B cell (primary cell): ENCODE measurements around the gene PHF12. TPM values are rescaled to one million over a fixed set of nuclear protein-coding genes. Genes with fewer than 3 reads are reported as not detected.

Source experiments
- ATAC-seq: fragments of 200-7000 bp; cut with Tn5 transposase; one replicate; pipeline ENCODE4 v1.10.0; 2021; ENCODE audit warnings: low read depth, mild to moderate bottlenecking, moderate number of reproducible peaks, moderate library complexity
- CTCF ChIA-PET: fragments of 350-600 bp; sonication (Branson Sonifier 250); formaldehyde crosslinking; loops from one replicate; lab custom pipeline; 2021; ENCODE audit warnings: antibody characterized with exemption, inconsistent platforms; lab: Charles Lee
- POLR2A ChIA-PET: fragments of 350-600 bp; sonication (Branson Sonifier 250); formaldehyde crosslinking; loops from one replicate; lab custom pipeline; 2021; ENCODE audit warnings: antibody characterized with exemption; lab: Charles Lee
- DNase-seq: peaks from one replicate; pipeline ENCODE4 v3.0.0; 2013
- H2AFZ ChIP-seq: 2 replicates; pipeline ENCODE4 v1.6.1; 2012; ENCODE audit warnings: mild to moderate bottlenecking, low read depth, low read length; ENCODE audit not compliant: insufficient read depth, poor library complexity, severe bottlenecking
- H3K27ac ChIP-seq, 2 donors: 1 replicate in 1 of 2; 2 replicates in 1 of 2; pipeline ENCODE4 v1.5.1; 2012 to 2013; ENCODE audit warnings: low read length in 2 of 2, mild to moderate bottlenecking in 2 of 2, moderate library complexity in 1 of 2
- H3K27me3 ChIP-seq, 4 experiments: fragments of 200-600 bp in 1 of 4; sonication (generic) in 1 of 4; replicated peaks in 1 of 4; 1 replicate in 2 of 4; 2 replicates in 2 of 4; pipeline versions ENCODE4 v1.6.1 to v1.7.0; 2013 to 2016; ENCODE audit warnings: low read length in 3 of 4, mild to moderate bottlenecking in 2 of 4, mixed read lengths in 1 of 4, moderate library complexity in 1 of 4; ENCODE audit not compliant: insufficient read depth in 4 of 4, control insufficient read depth in 3 of 4; ENCODE audit errors: control extremely low read depth in 1 of 4
- H3K36me3 ChIP-seq, 2 experiments: replicated peaks in 1 of 2; 1 replicate in 1 of 2; 2 replicates in 1 of 2; pipeline versions ENCODE4 v1.6.1 to v1.7.1; 2013; ENCODE audit warnings: low read length in 1 of 2; ENCODE audit not compliant: insufficient read depth in 2 of 2, control insufficient read depth in 1 of 2; ENCODE audit errors: control extremely low read depth in 1 of 2, extremely low read depth in 1 of 2
- H3K4me1 ChIP-seq, 2 donors: fragments of 200-600 bp in 1 of 2; sonication (generic) in 1 of 2; 1 replicate in 1 of 2; 2 replicates in 1 of 2; pipeline versions ENCODE4 v1.5.1 to v1.6.1; 2013 to 2017; ENCODE audit warnings: low read length in 2 of 2; ENCODE audit not compliant: control insufficient read depth in 2 of 2, insufficient read depth in 2 of 2
- H3K4me2 ChIP-seq: replicated peaks from 2 replicates; pipeline ENCODE3; 2012; ENCODE audit warnings: mild to moderate bottlenecking, low read depth, low read length; ENCODE audit not compliant: poor library complexity, severe bottlenecking
- H3K4me3 ChIP-seq, 5 experiments: fragments of 200-600 bp in 1 of 5; sonication (generic) in 1 of 5; 1 replicate in 3 of 5; 2 replicates in 2 of 5; pipeline versions ENCODE4 v1.5.1 to v1.7.0; 2011 to 2016; ENCODE audit warnings: low read length in 4 of 5, mild to moderate bottlenecking in 4 of 5, low read depth in 2 of 5, control low read depth in 1 of 5, moderate library complexity in 1 of 5; ENCODE audit not compliant: insufficient read depth in 1 of 5; ENCODE audit errors: control extremely low read depth in 1 of 5, extremely low read depth in 1 of 5
- H3K79me2 ChIP-seq: fragments of 200-600 bp; sonication (generic); one replicate; pipeline ENCODE4 v1.6.0; 2016; ENCODE audit warnings: low read length; ENCODE audit not compliant: control insufficient read depth, insufficient read depth
- H3K9ac ChIP-seq: fragments of 200-600 bp; sonication (generic); 2 replicates; pipeline ENCODE4 v1.6.1; 2017; ENCODE audit warnings: mild to moderate bottlenecking, low read length, moderate library complexity
- H3K9me3 ChIP-seq, 3 donors: one replicate each; pipeline versions ENCODE4 v1.6.1 to v1.7.1; 2013; ENCODE audit warnings: low read length in 2 of 3; ENCODE audit not compliant: control insufficient read depth in 2 of 3, insufficient read depth in 1 of 3; ENCODE audit errors: control extremely low read depth in 1 of 3
- H4K20me1 ChIP-seq: 2 replicates; pipeline ENCODE4 v1.6.0; 2012; ENCODE audit warnings: mild to moderate bottlenecking, low read length; ENCODE audit not compliant: insufficient read depth, control insufficient read depth, poor library complexity, severe bottlenecking
- H3K27ac Mint-ChIP-seq: one replicate; pipeline ENCODE4 v1.8.0; 2021; ENCODE audit warnings: mixed read lengths
- H3K27me3 Mint-ChIP-seq: one replicate; pipeline ENCODE4 v1.8.0; 2021; ENCODE audit warnings: mixed read lengths
- H3K4me1 Mint-ChIP-seq: one replicate; pipeline ENCODE4 v1.8.0; 2021; ENCODE audit warnings: mixed read lengths
- H3K4me3 Mint-ChIP-seq: one replicate; pipeline ENCODE4 v1.8.0; 2021; ENCODE audit warnings: mixed read lengths
- H3K9me3 Mint-ChIP-seq: one replicate; pipeline ENCODE4 v1.8.0; 2022; ENCODE audit warnings: mixed read lengths; ENCODE audit not compliant: insufficient read depth
- EZH2 ChIP-seq: IDR thresholded peaks from 2 replicates; pipeline ENCODE4 v1.6.1; 2012; ENCODE audit warnings: borderline replicate concordance, low read depth, mild to moderate bottlenecking, moderate library complexity, low read length; ENCODE audit not compliant: insufficient read depth, poor library complexity, severe bottlenecking
- WGBS: methylation state at CpG from one replicate; pipeline ENCODE4 v1.1.5; 2013; ENCODE audit warnings: missing lambda C conversion rate; ENCODE audit not compliant: insufficient coverage; 5-methylcytosine and 5-hydroxymethylcytosine counted together
- intact Hi-C: fragments of 100-400 bp; cut with micrococcal nuclease; formaldehyde crosslinking; loops from one replicate; pipeline ENCODE4 v1.10.0; 2022
- polyA plus RNA-seq: library from polyadenylated mRNA; depleted of rRNA; stranded (reverse); fragments of >200 nt; gene quantifications from 2 replicates; pipeline ENCODE4 v1.2.3, GENCODE V29; 2012
- total RNA-seq, 2 donors: library from RNA; stranded (reverse); fragments of 120-200 nt in 1 of 2; gene quantifications; 1 replicate in 1 of 2; 2 replicates in 1 of 2; pipeline versions ENCODE4 v1.2.3 to v1.2.4, GENCODE V29; 2013 to 2022
- TF ChIP-seq, protein P1 (sequence below): fragments of 200-600 bp; IDR thresholded peaks from one replicate; pipeline ENCODE4 v1.8.0; 2022; ENCODE audit warnings: antibody characterized with exemption, mild to moderate bottlenecking

The PHF12 gene
- total and polyA plus RNA-seq, 2 donors (not counting 1 experiment from before 2014, with no cell fraction given): 116 to 140 TPM

DNA sequence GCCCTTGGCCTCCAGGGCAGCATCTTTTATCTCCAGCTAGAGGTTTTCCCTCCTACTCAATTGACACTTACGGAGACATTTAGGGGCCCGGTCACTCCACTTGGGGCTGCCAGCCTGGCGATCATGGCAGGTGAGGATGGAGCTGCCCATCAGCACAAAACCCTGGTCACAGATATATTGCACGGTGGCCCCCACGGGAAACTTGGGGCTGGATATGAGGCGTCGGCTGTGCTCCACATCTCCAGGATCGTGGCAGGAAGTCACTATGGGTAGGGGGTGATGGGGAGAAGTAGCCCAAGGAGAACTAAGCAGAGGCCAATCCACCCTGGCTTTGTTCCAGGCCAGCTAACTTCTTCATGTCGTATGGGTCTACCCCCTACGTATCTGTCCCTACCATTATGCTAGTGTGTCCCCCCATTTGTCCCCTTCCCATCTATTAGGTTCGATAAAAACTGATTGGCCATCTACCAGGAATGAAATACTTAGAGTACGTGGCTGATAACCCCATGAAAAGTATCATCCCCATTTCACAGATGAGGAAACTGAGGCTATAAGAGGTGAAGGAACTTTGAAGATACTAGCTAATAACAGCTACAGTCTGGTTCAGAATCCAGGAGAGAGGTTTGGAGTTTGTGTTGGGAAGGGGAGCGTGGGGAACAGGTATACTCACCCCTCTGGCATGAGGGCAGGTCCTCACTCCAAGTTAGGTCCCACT lies 6.1 kb upstream of the PHF12 start:
- ChIA-PET POLR2A (no interaction called here), CTCF (interaction anchor here (1.3 to 3.9 kb wide), 3 partner anchors 8 to 194 kb away, joined by 3 to 14 read pairs (median 10); no protein-coding TSS in a partner anchor)
- 95% methylated on average over 10 of the region's 13 CpGs for WGBS

DNA sequence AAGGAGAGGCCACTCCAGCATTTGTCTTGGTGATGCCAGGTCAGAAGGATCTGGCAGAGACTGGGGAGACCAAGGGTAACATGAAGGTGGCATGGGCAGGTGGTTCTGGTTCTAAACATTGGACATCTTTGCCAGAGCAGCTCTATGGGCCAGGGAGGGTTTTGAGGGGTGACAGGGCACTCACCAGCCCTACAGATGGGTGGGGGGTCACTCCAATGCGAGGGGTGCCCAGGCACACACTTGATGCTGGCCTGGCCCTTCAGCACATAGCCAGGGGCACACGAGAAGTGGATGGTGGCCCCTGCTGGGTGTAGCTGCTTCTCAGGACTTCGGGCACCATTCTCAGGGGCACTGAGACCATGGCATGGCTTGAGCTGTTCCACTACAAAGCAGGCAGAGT lies 5.5 kb upstream of the PHF12 start:
- Histone ChIP-seq H3K9me3 (no peaks in the 10 kb centered on the region), H3K79me2 (peaks cover 11% of the 10 kb centered on the region), H3K4me2 (no peak overlapping the region), H3K4me3 (no peak overlapping the region), H3K9ac (no peak overlapping the region), H2AFZ (no peak overlapping the region), H3K4me1 (peaks cover 8 to 12% of the 10 kb centered on the region in 2 donors), H3K27me3 (no peaks in the 10 kb centered on the region), H4K20me1 (no peaks in the 10 kb centered on the region), H3K36me3 (no peaks in the 10 kb centered on the region), H3K27ac (no peak overlapping the region)
- 75% methylated on average over 3 of the region's 3 CpGs for WGBS
- DNase-seq (no peak), ATAC-seq (no peak)
- Mint-ChIP-seq H3K27me3 (no peaks in the 10 kb centered on the region), H3K9me3 (no peaks in the 10 kb centered on the region), H3K4me1 (no peaks in the 10 kb centered on the region), H3K4me3 (no peak overlapping the region), H3K27ac (no peak overlapping the region)
- no peak for TF ChIP-seq EZH2
- TF ChIP-seq, protein P1, sequence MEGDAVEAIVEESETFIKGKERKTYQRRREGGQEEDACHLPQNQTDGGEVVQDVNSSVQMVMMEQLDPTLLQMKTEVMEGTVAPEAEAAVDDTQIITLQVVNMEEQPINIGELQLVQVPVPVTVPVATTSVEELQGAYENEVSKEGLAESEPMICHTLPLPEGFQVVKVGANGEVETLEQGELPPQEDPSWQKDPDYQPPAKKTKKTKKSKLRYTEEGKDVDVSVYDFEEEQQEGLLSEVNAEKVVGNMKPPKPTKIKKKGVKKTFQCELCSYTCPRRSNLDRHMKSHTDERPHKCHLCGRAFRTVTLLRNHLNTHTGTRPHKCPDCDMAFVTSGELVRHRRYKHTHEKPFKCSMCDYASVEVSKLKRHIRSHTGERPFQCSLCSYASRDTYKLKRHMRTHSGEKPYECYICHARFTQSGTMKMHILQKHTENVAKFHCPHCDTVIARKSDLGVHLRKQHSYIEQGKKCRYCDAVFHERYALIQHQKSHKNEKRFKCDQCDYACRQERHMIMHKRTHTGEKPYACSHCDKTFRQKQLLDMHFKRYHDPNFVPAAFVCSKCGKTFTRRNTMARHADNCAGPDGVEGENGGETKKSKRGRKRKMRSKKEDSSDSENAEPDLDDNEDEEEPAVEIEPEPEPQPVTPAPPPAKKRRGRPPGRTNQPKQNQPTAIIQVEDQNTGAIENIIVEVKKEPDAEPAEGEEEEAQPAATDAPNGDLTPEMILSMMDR: no peak
- intact Hi-C loops: loop anchor here (10.0 kb wide), 1 partner anchor 608 kb away; the partner anchor contains the start of genes ABHD15 and TP53I13
- ChIA-PET CTCF (interaction anchor here (2.6 to 3.9 kb wide), 2 partner anchors 9 to 159 kb away, joined by 10 to 14 read pairs; no protein-coding TSS in a partner anchor), POLR2A (no interaction called here)

More for the DNA sequence above, 6.1 kb upstream of the PHF12 start:
- H3K9me3 Mint-ChIP-seq: no peaks in the 10 kb centered on the region
- H3K4me1 ChIP-seq: peaks cover 8 to 12% of the 10 kb centered on the region in 2 donors
- no peaks in the 10 kb centered on the region for H4K20me1 ChIP-seq
- H3K27ac Mint-ChIP-seq: no peak overlapping the region
- no peaks in the 10 kb centered on the region for H3K27me3 ChIP-seq
- H3K27me3 Mint-ChIP-seq: no peaks in the 10 kb centered on the region
- no peak overlapping the region for H3K4me2 ChIP-seq
- no peak overlapping the region for H3K27ac ChIP-seq
- intact Hi-C loops: loop anchor here (10.0 kb wide), 1 partner anchor 607 kb away; the partner anchor contains the start of genes ABHD15 and TP53I13
- ATAC-seq (no peak), DNase-seq (no peak)
- no peaks in the 10 kb centered on the region for H3K4me1 Mint-ChIP-seq
- peaks cover 11% of the 10 kb centered on the region for H3K79me2 ChIP-seq
- TF ChIP-seq, protein P1: no peak
- no peak for TF ChIP-seq EZH2
- no peak overlapping the region for H3K4me3 Mint-ChIP-seq
- no peaks in the 10 kb centered on the region for H3K36me3 ChIP-seq
- H3K9me3 ChIP-seq: no peaks in the 10 kb centered on the region
- no peak overlapping the region for H2AFZ ChIP-seq
- H3K9ac ChIP-seq: no peak overlapping the region
- H3K4me3 ChIP-seq: no peak overlapping the region
